K562 (cell line): ENCODE data around the gene PRRT1. TPM values are rescaled to one million over a fixed set of nuclear protein-coding genes. Genes with fewer than 3 reads are reported as not detected.

Experiments
- ARID1B ChIP-seq: fragments of 450-650 bp; IDR thresholded peaks from 2 replicates; pipeline ENCODE4 v1.6.1; 2016; ENCODE audit warnings: antibody characterized with exemption, mild to moderate bottlenecking, inconsistent platforms
- BRCA1 ChIP-seq, 2 experiments: fragments of 450-650 bp in 1 of 2; sonication (generic) in 1 of 2; formaldehyde crosslinking in 1 of 2; IDR thresholded peaks; 2 replicates each; pipeline versions ENCODE4 v1.5.0 to v1.6.1; 2017 to 2020; ENCODE audit warnings: mild to moderate bottlenecking in 1 of 2, missing genetic modification reagents in 1 of 2
- CBX3 ChIP-seq, 2 experiments: IDR thresholded peaks; 1 replicate in 1 of 2; 2 replicates in 1 of 2; pipeline ENCODE4 v1.6.1; 2012; ENCODE audit warnings: inconsistent platforms in 2 of 2, low read length in 2 of 2, borderline replicate concordance in 1 of 2, control low read depth in 1 of 2
- EWSR1 ChIP-seq: fragments of 450-650 bp; IDR thresholded peaks from 2 replicates; pipeline ENCODE4 v1.6.1; 2018; ENCODE audit warnings: borderline replicate concordance, mild to moderate bottlenecking, low read depth, moderate library complexity; ENCODE audit not compliant: partially characterized antibody
- GATAD2B ChIP-seq: fragments of 450-650 bp; IDR thresholded peaks from 2 replicates; pipeline ENCODE4 v1.6.1; 2017; ENCODE audit warnings: mild to moderate bottlenecking, borderline replicate concordance
- MYNN ChIP-seq, 2 experiments: sonication (generic); formaldehyde crosslinking in 1 of 2; IDR thresholded peaks; 2 replicates each; pipeline versions ENCODE4 v1.5.0 to v1.6.1; 2016 to 2020; ENCODE audit warnings: antibody characterized with exemption in 1 of 2, missing genetic modification reagents in 1 of 2
- POLR2B ChIP-seq: fragments of 450-650 bp; IDR thresholded peaks from 2 replicates; pipeline ENCODE4 v1.6.1; 2018; ENCODE audit warnings: low read depth; ENCODE audit not compliant: partially characterized antibody
- SAFB ChIP-seq: fragments of 200-400 bp; formaldehyde crosslinking; IDR thresholded peaks from 2 replicates; pipeline ENCODE4 v1.6.1; 2017; ENCODE audit warnings: low read depth, low read length, borderline replicate concordance
- SMAD2 ChIP-seq: fragments of 150-350 bp; IDR thresholded peaks from 2 replicates; pipeline ENCODE4 v1.6.1; 2014; ENCODE audit warnings: low read depth, mild to moderate bottlenecking, low read length
- SUPT5H ChIP-seq: fragments of 450-650 bp; IDR thresholded peaks from 2 replicates; pipeline ENCODE4 v1.6.1; 2016
- TAF7 ChIP-seq: fragments of 450-650 bp; IDR thresholded peaks from 2 replicates; pipeline ENCODE4 v1.6.1; 2016; ENCODE audit warnings: missing genetic modification characterization, missing compliant biosample characterization
- TFE3 ChIP-seq: fragments of 450-650 bp; formaldehyde crosslinking; IDR thresholded peaks from 2 replicates; pipeline ENCODE4 v1.4.0; 2020; ENCODE audit warnings: mild to moderate bottlenecking, mixed read lengths
- USF2 ChIP-seq: sonication (generic); formaldehyde crosslinking; IDR thresholded peaks from 2 replicates; pipeline ENCODE4 v1.5.0; 2020; ENCODE audit warnings: missing genetic modification reagents
- WHSC1 ChIP-seq: IDR thresholded peaks from one replicate; pipeline ENCODE4 v1.6.1; 2012; ENCODE audit warnings: low read length, control low read depth, inconsistent platforms
- ZNF124 ChIP-seq: sonication (generic); formaldehyde crosslinking; IDR thresholded peaks from 2 replicates; pipeline ENCODE4 v1.8.1; 2022; ENCODE audit warnings: missing genetic modification reagents
- ZNF239 ChIP-seq: fragments of 250-450 bp; sonication (Bioruptor Pico); IDR thresholded peaks from 2 replicates; pipeline ENCODE4 v1.4.0; 2020; ENCODE audit warnings: mild to moderate bottlenecking
- ZNF551 ChIP-seq: fragments of 250-450 bp; sonication (Bioruptor Pico); IDR thresholded peaks from 2 replicates; pipeline ENCODE4 v1.5.0; 2021; ENCODE audit warnings: mild to moderate bottlenecking, moderate library complexity
- ZNF785 ChIP-seq: fragments of 250-450 bp; sonication (Bioruptor Pico); IDR thresholded peaks from 2 replicates; pipeline ENCODE4 v1.4.0; 2020; ENCODE audit warnings: mild to moderate bottlenecking
- polyA plus RNA-seq, 8 experiments: library from polyadenylated mRNA; depleted of rRNA in 4 of 8; stranded (reverse) in 5 of 8; unstranded in 3 of 8; fragments of >200 nt; fragmentation: Nextera tagmentation in 2 of 8; fragmentation: Illumina TruSeq in 1 of 8; extraction: Ambion mirVana in 2 of 8; extraction: Trizol in 1 of 8; gene quantifications; 2 replicates each; pipeline versions ENCODE4 v1.2.1 to v1.2.3, GENCODE V29; 2011 to 2014; ENCODE audit warnings: inconsistent platforms in 1 of 8, missing spikeins in 1 of 8
- total RNA-seq, 7 experiments: library from RNA; depleted of rRNA in 6 of 7; stranded (reverse); fragments of >200 nt in 6 of 7; fragmentation: Illumina TruSeq in 2 of 7; extraction: Trizol in 2 of 7; gene quantifications; 2 replicates each; pipeline versions ENCODE4 v1.2.1 to v1.2.3, GENCODE V29; 2011 to 2021; ENCODE audit warnings: low replicate concordance in 1 of 7
- TF ChIP-seq, protein P1 (sequence below): fragments of 450-650 bp; IDR thresholded peaks from 2 replicates; pipeline ENCODE4 v1.6.1; 2017; ENCODE audit warnings: mild to moderate bottlenecking, moderate library complexity
- TF ChIP-seq, protein P2 (sequence below): fragments of 450-650 bp; formaldehyde crosslinking; IDR thresholded peaks from 2 replicates; pipeline ENCODE4 v1.4.0; 2022; ENCODE audit warnings: missing genetic modification characterization
- TF ChIP-seq, protein P3 (sequence below): fragments of 250-450 bp; sonication (Bioruptor Pico); IDR thresholded peaks from 2 replicates; pipeline ENCODE4 v1.8.0; 2021; ENCODE audit warnings: moderate library complexity, mild to moderate bottlenecking, inconsistent platforms
- TF ChIP-seq, protein P4 (sequence below): fragments of 250-450 bp; sonication (Bioruptor Pico); IDR thresholded peaks from 2 replicates; pipeline ENCODE4 v1.8.0; 2021; ENCODE audit warnings: borderline replicate concordance, mild to moderate bottlenecking, moderate library complexity; ENCODE audit not compliant: poor library complexity, severe bottlenecking

Gene PRRT1
- total and polyA plus RNA-seq, 9 of the 15 experiments (the other 6 are each of a cell fraction or from before 2014, with no cell fraction given), result 0.14 to 3.5 (median 0.41) TPM

DNA sequence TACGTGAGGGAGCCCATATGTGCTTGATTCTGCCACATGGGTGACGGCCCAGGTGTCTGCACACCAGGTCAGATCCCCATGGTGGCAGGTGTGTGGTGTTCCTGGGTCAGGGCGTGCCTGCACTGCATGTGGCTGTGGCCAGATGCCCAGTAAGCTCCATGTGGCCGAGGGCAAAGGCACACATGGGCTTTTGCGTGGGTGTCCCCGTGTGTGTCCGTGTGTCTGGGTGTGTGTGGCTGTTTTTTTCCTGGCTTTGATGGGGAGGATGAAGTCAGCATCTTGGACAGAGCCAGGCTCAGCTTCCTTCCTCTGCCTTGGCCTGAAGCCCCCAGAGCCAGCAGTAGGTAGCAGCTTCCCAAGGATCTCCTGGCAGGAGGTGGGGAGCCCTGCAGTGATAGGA lies 41.1 kb downstream of the PRRT1 start (continued):
- no peak for TF ChIP-seq CBX3 (IDR thresholded peaks at IDR 0.05; ENCODE audit: borderline replicate concordance in 1 of 2, low read length in 2 of 2)
- peak; percentile 29 for TF ChIP-seq POLR2B
- no peak for TF ChIP-seq ZNF124
- TF ChIP-seq USF2 (CRISPR knock-in tag), result no peak
- no peak for TF ChIP-seq ZNF785 (CRISPR knock-in tag)
- no peak for TF ChIP-seq ZNF551 (CRISPR knock-in tag)
- TF ChIP-seq, protein P1, sequence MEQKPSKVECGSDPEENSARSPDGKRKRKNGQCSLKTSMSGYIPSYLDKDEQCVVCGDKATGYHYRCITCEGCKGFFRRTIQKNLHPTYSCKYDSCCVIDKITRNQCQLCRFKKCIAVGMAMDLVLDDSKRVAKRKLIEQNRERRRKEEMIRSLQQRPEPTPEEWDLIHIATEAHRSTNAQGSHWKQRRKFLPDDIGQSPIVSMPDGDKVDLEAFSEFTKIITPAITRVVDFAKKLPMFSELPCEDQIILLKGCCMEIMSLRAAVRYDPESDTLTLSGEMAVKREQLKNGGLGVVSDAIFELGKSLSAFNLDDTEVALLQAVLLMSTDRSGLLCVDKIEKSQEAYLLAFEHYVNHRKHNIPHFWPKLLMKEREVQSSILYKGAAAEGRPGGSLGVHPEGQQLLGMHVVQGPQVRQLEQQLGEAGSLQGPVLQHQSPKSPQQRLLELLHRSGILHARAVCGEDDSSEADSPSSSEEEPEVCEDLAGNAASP, result no peak
- no peak for TF ChIP-seq SMAD2
- no peak for TF ChIP-seq BRCA1 (IDR thresholded peaks at IDR 0.05)
- TF ChIP-seq BRCA1 (CRISPR knock-in tag; IDR thresholded peaks at IDR 0.05), result no peak
- TF ChIP-seq MYNN (IDR thresholded peaks at IDR 0.05), result peak; percentile 29; the same call in 1 of the 2 replicates
- TF ChIP-seq MYNN (CRISPR knock-in tag; IDR thresholded peaks at IDR 0.05), result no peak
- TF ChIP-seq, protein P2, sequence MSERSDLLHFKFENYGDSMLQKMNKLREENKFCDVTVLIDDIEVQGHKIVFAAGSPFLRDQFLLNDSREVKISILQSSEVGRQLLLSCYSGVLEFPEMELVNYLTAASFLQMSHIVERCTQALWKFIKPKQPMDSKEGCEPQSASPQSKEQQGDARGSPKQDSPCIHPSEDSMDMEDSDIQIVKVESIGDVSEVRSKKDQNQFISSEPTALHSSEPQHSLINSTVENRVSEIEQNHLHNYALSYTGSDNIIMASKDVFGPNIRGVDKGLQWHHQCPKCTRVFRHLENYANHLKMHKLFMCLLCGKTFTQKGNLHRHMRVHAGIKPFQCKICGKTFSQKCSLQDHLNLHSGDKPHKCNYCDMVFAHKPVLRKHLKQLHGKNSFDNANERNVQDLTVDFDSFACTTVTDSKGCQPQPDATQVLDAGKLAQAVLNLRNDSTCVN, result no peak
- TF ChIP-seq WHSC1, result no peak
- TF ChIP-seq SAFB, result no peak
- TF ChIP-seq ZNF239 (CRISPR knock-in tag), result no peak
- no peak for TF ChIP-seq TFE3 (CRISPR knock-in tag)
- TF ChIP-seq, protein P3, sequence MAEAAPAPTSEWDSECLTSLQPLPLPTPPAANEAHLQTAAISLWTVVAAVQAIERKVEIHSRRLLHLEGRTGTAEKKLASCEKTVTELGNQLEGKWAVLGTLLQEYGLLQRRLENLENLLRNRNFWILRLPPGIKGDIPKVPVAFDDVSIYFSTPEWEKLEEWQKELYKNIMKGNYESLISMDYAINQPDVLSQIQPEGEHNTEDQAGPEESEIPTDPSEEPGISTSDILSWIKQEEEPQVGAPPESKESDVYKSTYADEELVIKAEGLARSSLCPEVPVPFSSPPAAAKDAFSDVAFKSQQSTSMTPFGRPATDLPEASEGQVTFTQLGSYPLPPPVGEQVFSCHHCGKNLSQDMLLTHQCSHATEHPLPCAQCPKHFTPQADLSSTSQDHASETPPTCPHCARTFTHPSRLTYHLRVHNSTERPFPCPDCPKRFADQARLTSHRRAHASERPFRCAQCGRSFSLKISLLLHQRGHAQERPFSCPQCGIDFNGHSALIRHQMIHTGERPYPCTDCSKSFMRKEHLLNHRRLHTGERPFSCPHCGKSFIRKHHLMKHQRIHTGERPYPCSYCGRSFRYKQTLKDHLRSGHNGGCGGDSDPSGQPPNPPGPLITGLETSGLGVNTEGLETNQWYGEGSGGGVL (CRISPR knock-in tag), result no peak
- TF ChIP-seq, protein P4, sequence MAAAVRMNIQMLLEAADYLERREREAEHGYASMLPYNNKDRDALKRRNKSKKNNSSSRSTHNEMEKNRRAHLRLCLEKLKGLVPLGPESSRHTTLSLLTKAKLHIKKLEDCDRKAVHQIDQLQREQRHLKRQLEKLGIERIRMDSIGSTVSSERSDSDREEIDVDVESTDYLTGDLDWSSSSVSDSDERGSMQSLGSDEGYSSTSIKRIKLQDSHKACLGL, result no peak
- no peak for TF ChIP-seq GATAD2B
- TF ChIP-seq SUPT5H, result peak; percentile 63
- no peak for TF ChIP-seq TAF7 (tag)
- no peak for TF ChIP-seq EWSR1
- no peak for TF ChIP-seq ARID1B
